H9 (cell line): ENCODE data around the gene CD151. TPM values are rescaled to one million over a fixed set of nuclear protein-coding genes. Genes with fewer than 3 reads are reported as not detected.

Experiments
- DNase-seq: peaks from one replicate; pipeline ENCODE4 v3.0.0-alpha.2; 2017
- H2AFZ ChIP-seq: one replicate; pipeline ENCODE4 v1.6.1; 2013; ENCODE audit warnings: mild to moderate bottlenecking, low read length, control low read depth, moderate library complexity
- H2AK5ac ChIP-seq: 2 replicates; pipeline ENCODE4 v1.6.1; 2013; ENCODE audit warnings: low read length, control low read depth, mixed read lengths; ENCODE audit not compliant: insufficient read length
- H2BK120ac ChIP-seq: one replicate; pipeline ENCODE4 v1.6.1; 2013; ENCODE audit warnings: low read depth, mild to moderate bottlenecking, low read length, control low read depth, inconsistent platforms; ENCODE audit not compliant: poor library complexity, severe bottlenecking
- H2BK12ac ChIP-seq: 2 replicates; pipeline ENCODE4 v1.6.1; 2013; ENCODE audit warnings: low read length, control low read depth, mixed read lengths, low read depth; ENCODE audit not compliant: insufficient read length
- H2BK15ac ChIP-seq: 2 replicates; pipeline ENCODE4 v1.6.1; 2013; ENCODE audit warnings: low read depth, low read length, control low read depth
- H2BK20ac ChIP-seq: one replicate; pipeline ENCODE4 v1.6.1; 2013; ENCODE audit warnings: low read depth, mild to moderate bottlenecking, low read length, control low read depth, inconsistent platforms; ENCODE audit not compliant: poor library complexity, severe bottlenecking
- H2BK5ac ChIP-seq: 2 replicates; pipeline ENCODE4 v1.6.1; 2013; ENCODE audit warnings: low read length, control low read depth, mixed read lengths; ENCODE audit not compliant: insufficient read length
- H3K14ac ChIP-seq: 2 replicates; pipeline ENCODE4 v1.6.1; 2013; ENCODE audit warnings: low read length, control low read depth; ENCODE audit not compliant: insufficient read depth
- H3K18ac ChIP-seq: 2 replicates; pipeline ENCODE4 v1.6.1; 2013; ENCODE audit warnings: low read depth, mild to moderate bottlenecking, mixed read lengths, low read length, control low read depth; ENCODE audit not compliant: insufficient read length
- H3K23ac ChIP-seq: 2 replicates; pipeline ENCODE4 v1.6.1; 2013; ENCODE audit warnings: low read length, control low read depth, mixed read lengths, low read depth; ENCODE audit not compliant: insufficient read length
- H3K23me2 ChIP-seq: 2 replicates; pipeline ENCODE4 v1.6.1; 2013; ENCODE audit warnings: low read depth, mild to moderate bottlenecking, mixed read lengths, low read length, control low read depth; ENCODE audit not compliant: insufficient read length, poor library complexity, severe bottlenecking
- H3K27ac ChIP-seq: 2 replicates; pipeline ENCODE4 v1.5.1; 2013; ENCODE audit warnings: low read length, control low read depth, mixed read lengths, low read depth; ENCODE audit not compliant: insufficient read length
- H3K27me3 ChIP-seq: 2 replicates; pipeline ENCODE4 v1.6.1; 2013; ENCODE audit warnings: low read length, control low read depth, inconsistent platforms; ENCODE audit not compliant: insufficient read depth
- H3K4ac ChIP-seq: 2 replicates; pipeline ENCODE4 v1.6.1; 2013; ENCODE audit warnings: low read depth, mild to moderate bottlenecking, control low read depth, inconsistent platforms, low read length, moderate library complexity
- H3K4me1 ChIP-seq: 2 replicates; pipeline ENCODE4 v1.6.1; 2013; ENCODE audit warnings: low read length, control low read depth, inconsistent platforms; ENCODE audit not compliant: insufficient read depth
- H3K4me2 ChIP-seq: 2 replicates; pipeline ENCODE4 v1.6.1; 2013; ENCODE audit warnings: low read length, control low read depth, mixed read lengths; ENCODE audit not compliant: insufficient read length, insufficient read depth
- H3K56ac ChIP-seq: 2 replicates; pipeline ENCODE4 v1.6.1; 2013; ENCODE audit warnings: low read depth, mild to moderate bottlenecking, mixed read lengths, low read length, control low read depth; ENCODE audit not compliant: insufficient read length
- H3K79me1 ChIP-seq: 2 replicates; pipeline ENCODE4 v1.6.1; 2013; ENCODE audit warnings: low read depth, mild to moderate bottlenecking, moderate library complexity, low read length, control low read depth, inconsistent platforms; ENCODE audit not compliant: insufficient read depth, poor library complexity, severe bottlenecking
- H3K79me2 ChIP-seq: 2 replicates; pipeline ENCODE4 v1.6.1; 2013; ENCODE audit warnings: low read length, control low read depth, inconsistent platforms; ENCODE audit not compliant: insufficient read depth
- H3K9ac ChIP-seq: 2 replicates; pipeline ENCODE4 v1.6.1; 2013; ENCODE audit warnings: low read length, control low read depth, mixed read lengths; ENCODE audit not compliant: insufficient read length; ENCODE audit errors: extremely low read depth
- H3K9me3 ChIP-seq: one replicate; pipeline ENCODE4 v1.6.1; 2013; ENCODE audit warnings: low read depth, low read length, inconsistent platforms; ENCODE audit not compliant: control insufficient read depth
- H3T11ph ChIP-seq: one replicate; pipeline ENCODE4 v1.6.1; 2013; ENCODE audit warnings: mild to moderate bottlenecking, low read length, control low read depth, inconsistent platforms
- H4K20me1 ChIP-seq: one replicate; pipeline ENCODE4 v1.6.1; 2013; ENCODE audit not compliant: control insufficient read depth, insufficient read length, insufficient read depth
- H4K5ac ChIP-seq: 2 replicates; pipeline ENCODE4 v1.6.1; 2013; ENCODE audit warnings: low read depth, mild to moderate bottlenecking, mixed read lengths, low read length, control low read depth; ENCODE audit not compliant: insufficient read length
- H4K8ac ChIP-seq: replicated peaks from 2 replicates; pipeline ENCODE4 v1.6.1; 2013; ENCODE audit warnings: low read length, control low read depth, mixed read lengths, low read depth; ENCODE audit not compliant: insufficient read length
- H4K91ac ChIP-seq: 2 replicates; pipeline ENCODE4 v1.6.1; 2013; ENCODE audit warnings: low read depth, mild to moderate bottlenecking, moderate library complexity, mixed read lengths, low read length, control low read depth; ENCODE audit not compliant: insufficient read length
- H3K27ac Mint-ChIP-seq, 3 experiments: 2 replicates in 2 of 3; 3 replicates in 1 of 3; pipeline ENCODE4 v1.8.0; 2020 to 2021; ENCODE audit warnings: mixed read lengths in 3 of 3, mild to moderate bottlenecking in 1 of 3, moderate library complexity in 1 of 3
- H3K27me3 Mint-ChIP-seq: 2 replicates; pipeline ENCODE4 v1.8.0; 2021; ENCODE audit warnings: low read depth, mild to moderate bottlenecking, moderate library complexity, mixed read lengths
- H3K36me3 Mint-ChIP-seq, 3 experiments: 2 replicates in 2 of 3; 3 replicates in 1 of 3; pipeline ENCODE4 v1.8.0; 2020 to 2021; ENCODE audit warnings: low read depth in 3 of 3, mixed read lengths in 3 of 3; ENCODE audit not compliant: insufficient read depth in 1 of 3
- H3K4me1 Mint-ChIP-seq, 2 experiments: 2 replicates each; pipeline ENCODE4 v1.8.0; 2020; ENCODE audit warnings: mixed read lengths in 2 of 2
- H3K4me3 Mint-ChIP-seq, 2 experiments: 2 replicates in 1 of 2; 3 replicates in 1 of 2; pipeline ENCODE4 v1.8.0; 2020 to 2021; ENCODE audit warnings: mild to moderate bottlenecking in 2 of 2, mixed read lengths in 2 of 2, moderate library complexity in 1 of 2
- H3K9me3 Mint-ChIP-seq, 2 experiments: 2 replicates in 1 of 2; 3 replicates in 1 of 2; pipeline ENCODE4 v1.8.0; 2020; ENCODE audit warnings: mild to moderate bottlenecking in 2 of 2, mixed read lengths in 2 of 2, moderate library complexity in 1 of 2
- WGBS: extraction: QIAGEN DNeasy Blood & Tissue Kit; methylation state at CpG from one replicate; pipeline ENCODE4 v1.1.7; 2013; ENCODE audit warnings: missing lambda C conversion rate, low lambda C conversion rate, mixed read lengths; ENCODE audit not compliant: insufficient read length; ENCODE audit errors: extremely low coverage; 5-methylcytosine and 5-hydroxymethylcytosine counted together
- total RNA-seq: library from RNA; stranded (reverse); gene quantifications from 2 replicates; pipeline ENCODE4 v1.2.1, GENCODE V29; 2021
- TF ChIP-seq, protein P1 (sequence below): fragments of 200-600 bp; sonication (generic); conservative IDR thresholded peaks from 3 replicates; pipeline ENCODE4 v1.8.0; 2021; ENCODE audit warnings: antibody characterized with exemption, mild to moderate bottlenecking

CD151 gene
- total RNA-seq, 1 experiment from 2014 or later, result 138 TPM

DNA sequence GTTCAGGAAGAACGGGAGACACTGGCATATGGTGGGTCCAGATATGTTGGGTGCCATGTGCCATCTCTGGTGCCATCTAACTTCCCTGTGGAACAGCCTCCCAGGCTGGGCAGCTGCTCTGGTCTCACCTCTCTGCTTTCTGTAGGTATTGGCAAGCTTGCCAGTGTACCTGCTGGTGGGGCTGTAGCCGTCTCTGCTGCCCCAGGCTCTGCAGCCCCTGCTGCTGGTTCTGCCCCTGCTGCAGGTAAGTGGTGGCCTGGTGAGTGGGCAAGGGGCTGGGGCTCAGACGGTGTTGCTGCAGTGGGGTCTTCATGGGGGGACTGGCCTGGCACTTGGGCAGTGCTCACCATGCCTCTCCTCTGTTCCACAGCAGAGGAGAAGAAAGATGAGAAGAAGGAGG is 20.4 kb upstream of the CD151 start:
- H3K4me1 Mint-ChIP-seq, result peaks cover 15 to 32% of the 10 kb centered on the region in 2 experiments
- Histone ChIP-seq H3K27ac (no peak overlapping the region), H3K79me2 (peaks cover 10% of the 10 kb centered on the region; the same call in 1 of the 2 replicates), H3K14ac (no peak overlapping the region), H2BK120ac (no peak overlapping the region), H2BK15ac (no peak overlapping the region), H3T11ph (no peak overlapping the region), H4K8ac (no peak overlapping the region), H3K56ac (no peak overlapping the region), H2BK12ac (no peak overlapping the region), H2BK5ac (no peak overlapping the region), H2BK20ac (no peak overlapping the region), H3K79me1 (peaks cover 9% of the 10 kb centered on the region), H4K91ac (no peak overlapping the region), H3K4me1 (no peaks in the 10 kb centered on the region), H2AFZ (no peak overlapping the region), H3K23ac (no peak overlapping the region), H3K18ac (no peak overlapping the region), H4K5ac (no peak overlapping the region), H2AK5ac (no peak overlapping the region), H3K4ac (no peak overlapping the region), H3K27me3 (no peaks in the 10 kb centered on the region), H3K23me2 (peaks cover 12% of the 10 kb centered on the region), H3K9ac (no peak overlapping the region), H4K20me1 (no peaks in the 10 kb centered on the region), H3K4me2 (no peak overlapping the region), H3K9me3 (no peaks in the 10 kb centered on the region)
- no peaks in the 10 kb centered on the region for H3K9me3 Mint-ChIP-seq
- H3K27me3 Mint-ChIP-seq, result no peaks in the 10 kb centered on the region; the same call in 1 of the 2 replicates
- H3K36me3 Mint-ChIP-seq, result peaks cover 29 to 40% (median 31%) of the 10 kb centered on the region in 3 experiments
- no peak for DNase-seq
- H3K4me3 Mint-ChIP-seq, result peak overlapping the region; percentile 91 to 96; a peak in 4 of 5 replicates
- no CpG with 5 or more reads among the region's 3 CpGs for WGBS
- H3K27ac Mint-ChIP-seq, result peak overlapping the region in 1 of 3 experiments; percentile 84; a peak in 2 of 7 replicates
- TF ChIP-seq, protein P1, sequence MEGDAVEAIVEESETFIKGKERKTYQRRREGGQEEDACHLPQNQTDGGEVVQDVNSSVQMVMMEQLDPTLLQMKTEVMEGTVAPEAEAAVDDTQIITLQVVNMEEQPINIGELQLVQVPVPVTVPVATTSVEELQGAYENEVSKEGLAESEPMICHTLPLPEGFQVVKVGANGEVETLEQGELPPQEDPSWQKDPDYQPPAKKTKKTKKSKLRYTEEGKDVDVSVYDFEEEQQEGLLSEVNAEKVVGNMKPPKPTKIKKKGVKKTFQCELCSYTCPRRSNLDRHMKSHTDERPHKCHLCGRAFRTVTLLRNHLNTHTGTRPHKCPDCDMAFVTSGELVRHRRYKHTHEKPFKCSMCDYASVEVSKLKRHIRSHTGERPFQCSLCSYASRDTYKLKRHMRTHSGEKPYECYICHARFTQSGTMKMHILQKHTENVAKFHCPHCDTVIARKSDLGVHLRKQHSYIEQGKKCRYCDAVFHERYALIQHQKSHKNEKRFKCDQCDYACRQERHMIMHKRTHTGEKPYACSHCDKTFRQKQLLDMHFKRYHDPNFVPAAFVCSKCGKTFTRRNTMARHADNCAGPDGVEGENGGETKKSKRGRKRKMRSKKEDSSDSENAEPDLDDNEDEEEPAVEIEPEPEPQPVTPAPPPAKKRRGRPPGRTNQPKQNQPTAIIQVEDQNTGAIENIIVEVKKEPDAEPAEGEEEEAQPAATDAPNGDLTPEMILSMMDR, result no peak
